Activated T-helper 1 cell treated with anti-CD3 and anti-CD28 coated beads, Interleukin-2, amount 50 U/mL, for 16 hours (primary cell): ENCODE results near the gene SYNGR1.
"Not testable (repeated sequence)": the region's sequence is repeated elsewhere in the genome, so short reads cannot be mapped to it uniquely, and the experiment has no call there.

Source experiments
- DNase-seq, 2 donors: peaks; one replicate each; pipeline ENCODE4 v3.0.0-alpha.2; 2020; ENCODE audit warnings: low read depth in 1 of 2, low spot score in 1 of 2

Gene SYNGR1

DNA sequence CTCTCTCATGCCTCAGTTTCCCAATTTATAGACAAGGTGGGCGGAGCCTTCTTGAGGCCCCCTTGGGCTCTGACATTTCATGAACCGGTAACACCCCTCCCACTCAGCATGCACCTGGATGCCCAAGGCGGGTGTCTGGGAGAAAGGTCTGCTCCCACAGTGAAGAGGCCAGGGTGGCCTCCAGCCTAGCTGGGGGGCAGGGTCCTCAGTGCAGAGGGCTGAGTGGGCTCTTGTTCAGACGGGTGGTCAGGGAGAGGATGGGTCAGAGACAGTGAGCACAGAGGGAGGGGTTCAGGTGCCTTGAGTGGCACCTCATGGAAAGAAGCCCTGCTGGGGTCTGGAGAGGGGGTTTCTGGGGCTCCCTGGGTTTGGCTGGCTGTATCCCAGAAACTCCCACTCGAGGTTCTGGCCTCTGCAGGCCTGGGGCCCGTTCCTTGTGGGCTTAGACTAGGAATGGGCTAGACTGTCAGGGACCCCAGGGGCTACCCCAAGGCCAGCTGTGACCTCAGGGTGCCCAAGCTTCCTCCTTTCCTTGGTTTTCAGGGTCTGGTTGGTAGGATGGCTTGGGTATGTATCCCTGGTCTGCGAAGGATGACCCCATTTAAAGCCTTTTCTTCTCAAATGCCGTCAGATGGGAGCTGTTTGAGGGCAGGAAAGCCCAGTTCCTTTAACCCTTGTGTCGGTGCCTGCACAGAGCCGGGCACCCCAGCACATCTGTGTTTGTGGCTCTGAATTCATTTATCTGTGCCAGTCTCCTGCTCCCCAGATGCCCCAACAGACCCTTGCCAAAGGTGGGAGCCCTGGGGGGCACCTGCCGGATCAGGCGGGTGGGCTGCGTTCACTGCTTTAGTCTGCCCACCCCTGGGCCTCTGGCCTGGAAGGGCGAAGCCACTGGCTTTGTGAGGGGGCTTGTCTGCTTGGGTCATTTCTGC is 1.2 kb downstream of the SYNGR1 start:
- DNase-seq: no peak

DNA sequence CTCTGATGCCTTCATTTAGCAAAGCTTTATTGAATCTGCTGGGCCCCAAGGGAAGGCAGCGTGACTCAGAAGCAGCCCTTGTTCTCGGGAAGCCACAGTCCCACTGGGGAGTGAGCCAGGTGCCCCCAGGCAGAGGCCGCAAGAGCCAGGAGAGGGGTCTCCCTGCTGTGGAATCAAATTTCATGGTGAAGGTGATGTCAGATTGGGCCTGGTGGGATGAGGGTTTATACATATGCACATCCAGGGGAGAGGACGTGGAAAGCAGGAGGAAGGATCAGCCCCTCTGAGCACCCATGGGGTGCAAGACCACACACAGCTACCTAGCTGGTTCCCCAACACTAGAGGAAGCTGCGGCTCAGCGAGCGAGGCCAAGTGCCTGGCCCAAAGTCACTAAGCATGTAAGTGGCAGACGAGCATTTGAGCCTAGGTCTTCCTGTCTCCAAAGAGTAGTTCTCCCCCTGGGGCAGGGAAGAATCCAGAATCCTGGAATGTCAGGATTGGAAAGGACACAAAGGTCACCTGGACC is 2.0 kb downstream of the SYNGR1 start:
- no peak for DNase-seq

DNA sequence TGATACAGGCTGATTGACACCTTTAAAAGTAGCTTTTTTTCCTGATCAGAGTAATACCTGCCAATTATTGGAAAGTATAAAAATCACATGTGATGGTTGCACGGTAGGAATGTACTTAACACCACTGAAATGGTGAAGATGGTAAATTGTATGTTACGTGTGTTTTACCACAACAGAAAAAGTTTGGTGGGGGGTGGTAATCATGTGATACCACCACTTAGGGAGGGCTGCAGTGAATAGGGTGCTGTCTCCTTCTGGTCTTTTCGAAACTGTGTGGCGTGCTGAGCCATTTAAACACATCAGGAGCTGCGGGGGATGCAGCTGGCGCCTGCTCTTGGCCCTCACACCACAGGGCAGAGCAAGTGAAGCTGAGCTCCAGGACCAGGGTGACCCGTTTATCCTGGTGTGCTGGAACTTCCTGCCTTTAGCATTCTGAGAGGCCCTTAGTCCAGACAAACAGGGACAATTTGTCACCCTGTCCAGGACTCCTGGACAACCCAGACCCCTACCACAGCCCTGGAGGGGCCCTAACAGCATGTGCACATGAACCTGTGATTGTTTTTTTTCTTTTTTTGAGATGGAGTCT is 2.6 kb downstream of the SYNGR1 start:
- no peak for DNase-seq

DNA sequence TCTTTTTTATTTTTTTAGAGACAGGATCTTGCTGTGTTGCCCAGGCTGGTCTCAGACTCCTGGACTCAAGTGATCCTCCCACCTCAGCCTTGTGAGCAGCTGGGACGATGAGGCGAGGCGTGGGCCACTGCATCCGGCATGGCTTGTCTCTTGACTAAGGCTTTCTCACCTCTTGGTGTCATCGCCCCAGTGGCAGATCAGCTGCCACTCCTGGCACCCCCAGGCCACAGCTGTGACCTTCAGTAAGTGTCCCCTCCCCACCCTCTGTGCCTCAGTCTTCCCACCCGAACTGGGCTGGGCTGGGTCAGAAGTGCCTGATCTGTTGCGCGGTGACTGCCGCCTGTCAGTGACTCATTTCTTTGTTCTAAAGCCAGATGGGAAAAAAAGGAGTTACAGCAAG is 3.6 kb downstream of the SYNGR1 start:
- DNase-seq: no peak

DNA sequence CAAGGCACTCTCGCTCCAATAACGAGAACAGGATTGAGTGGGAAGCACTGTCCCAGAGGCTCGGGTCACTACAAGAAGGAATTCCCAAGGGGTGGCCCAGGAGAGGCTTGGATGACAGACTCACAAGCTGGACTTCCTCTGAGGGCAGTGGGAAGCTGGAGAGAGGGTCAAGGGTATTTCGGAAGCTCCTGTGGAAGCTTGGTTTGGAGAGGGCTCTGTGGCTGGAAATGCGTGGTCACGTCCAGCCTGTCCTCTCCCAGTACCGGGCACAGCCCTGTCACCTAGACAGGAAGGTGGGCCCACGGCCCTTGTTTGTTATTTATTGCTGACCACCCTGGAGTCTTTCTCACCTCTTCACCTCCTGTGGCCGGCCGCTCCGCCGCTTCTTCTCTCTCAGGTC is 5.3 kb downstream of the SYNGR1 start:
- no peak for DNase-seq

DNA sequence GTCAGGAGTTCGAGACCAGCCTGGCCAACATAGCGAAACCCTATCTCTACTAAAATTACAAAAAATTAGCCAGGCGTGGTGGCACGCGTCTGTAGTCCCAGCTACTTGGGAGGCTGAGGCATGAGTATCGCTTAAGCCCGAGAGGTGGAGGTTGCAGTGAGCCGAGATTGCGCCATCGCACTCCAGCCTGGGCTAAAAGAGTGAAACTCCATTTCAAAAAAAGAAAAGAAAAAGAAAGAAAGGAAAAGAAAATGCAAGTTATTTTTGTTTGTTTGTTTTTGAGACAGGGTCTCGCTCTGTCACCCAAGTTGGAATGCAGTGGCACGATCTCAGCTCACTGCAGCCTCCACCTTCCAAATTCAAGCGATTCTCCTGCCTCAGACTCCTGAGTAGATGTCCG is 6.0 kb downstream of the SYNGR1 start:
- not testable (repeated sequence) for DNase-seq

DNA sequence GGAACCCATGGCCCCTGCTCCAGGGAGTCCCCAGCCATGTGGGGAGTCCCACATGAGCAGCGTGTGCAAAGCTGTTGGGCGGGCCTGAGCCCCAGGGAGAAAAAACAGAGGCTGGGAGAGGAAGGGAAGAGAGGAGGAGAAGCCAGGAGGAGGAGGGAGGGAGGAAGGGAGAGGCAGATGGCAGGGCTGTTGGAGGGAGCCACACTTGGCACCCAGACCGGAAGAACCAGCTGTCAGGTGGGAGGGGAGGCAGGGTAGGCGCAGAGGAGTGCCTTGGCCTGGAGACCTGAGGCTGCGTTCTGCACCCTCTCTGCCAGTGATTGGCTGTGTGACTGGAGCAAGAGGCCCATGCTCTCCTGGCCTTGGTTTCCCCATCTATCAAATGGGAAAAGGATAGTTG is 6.7 kb downstream of the SYNGR1 start:
- no peak for DNase-seq

DNA sequence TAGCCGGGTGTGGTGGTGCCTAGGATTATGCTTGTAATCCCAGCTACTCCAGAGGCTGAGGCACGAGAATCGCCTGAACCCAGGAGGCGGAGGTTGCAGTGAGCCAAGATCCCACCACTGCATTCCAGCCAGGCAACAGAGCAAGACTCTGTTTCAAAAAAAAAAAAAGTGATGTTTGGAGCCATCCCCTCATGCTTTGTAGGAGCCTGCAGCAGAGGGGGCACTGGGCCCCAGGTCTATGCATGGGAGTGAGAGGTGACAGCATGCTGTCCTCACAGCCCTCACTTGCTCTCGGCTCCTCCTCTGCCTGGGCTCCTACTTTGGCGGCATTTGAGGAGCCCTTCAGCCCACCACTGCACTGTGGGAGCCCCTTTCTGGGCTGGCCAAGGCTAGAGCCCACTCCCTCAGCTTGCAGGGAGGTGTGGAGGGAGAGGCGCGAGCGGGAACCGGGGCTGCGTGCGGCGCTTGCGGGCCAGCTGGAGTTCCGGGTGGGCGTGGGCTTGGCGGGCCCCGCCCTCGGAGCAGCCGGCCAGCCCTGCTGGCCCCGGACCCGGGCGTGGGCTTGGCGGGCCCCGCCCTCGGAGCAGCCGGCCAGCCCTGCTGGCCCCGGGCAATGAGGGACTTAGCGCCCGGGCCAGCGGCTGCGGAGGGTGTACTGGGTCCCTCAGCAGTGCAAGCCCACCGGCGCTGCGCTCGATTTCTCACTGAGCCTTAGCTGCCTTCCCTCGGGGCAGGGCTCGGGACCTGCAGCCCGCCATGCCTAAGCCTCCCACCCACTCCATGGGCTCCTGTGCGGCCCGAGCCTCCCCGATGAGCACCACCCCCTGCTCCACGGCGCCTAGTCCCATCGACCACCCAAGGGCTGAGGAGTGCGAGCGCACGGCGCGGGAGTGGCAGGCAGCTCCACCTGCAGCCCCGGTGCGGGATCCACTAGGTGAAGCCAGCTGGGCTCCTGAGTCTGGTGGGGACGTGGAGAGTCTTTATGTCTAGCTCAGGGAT is 7.6 kb downstream of the SYNGR1 start:
- not testable (repeated sequence) for DNase-seq

DNA sequence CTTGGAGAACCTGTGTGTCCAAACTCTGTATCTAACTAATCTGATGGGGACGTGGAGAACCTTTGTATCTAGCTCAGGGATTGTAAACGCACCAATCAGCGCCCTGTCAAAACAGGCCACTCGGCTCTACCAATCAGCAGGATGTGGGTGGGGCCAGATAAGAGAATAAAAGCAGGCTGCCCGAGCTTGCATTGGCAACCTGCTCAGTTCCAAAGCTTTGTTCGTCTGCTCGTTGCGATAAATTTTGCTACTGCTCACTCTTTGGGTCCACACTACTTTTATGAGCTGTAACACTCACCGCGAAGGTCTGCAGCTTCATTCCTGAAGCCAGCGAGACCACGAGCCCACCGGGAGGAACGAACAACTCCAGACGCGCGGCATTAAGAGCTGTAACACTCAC is 8.4 kb downstream of the SYNGR1 start:
- DNase-seq: not testable (repeated sequence)

DNA sequence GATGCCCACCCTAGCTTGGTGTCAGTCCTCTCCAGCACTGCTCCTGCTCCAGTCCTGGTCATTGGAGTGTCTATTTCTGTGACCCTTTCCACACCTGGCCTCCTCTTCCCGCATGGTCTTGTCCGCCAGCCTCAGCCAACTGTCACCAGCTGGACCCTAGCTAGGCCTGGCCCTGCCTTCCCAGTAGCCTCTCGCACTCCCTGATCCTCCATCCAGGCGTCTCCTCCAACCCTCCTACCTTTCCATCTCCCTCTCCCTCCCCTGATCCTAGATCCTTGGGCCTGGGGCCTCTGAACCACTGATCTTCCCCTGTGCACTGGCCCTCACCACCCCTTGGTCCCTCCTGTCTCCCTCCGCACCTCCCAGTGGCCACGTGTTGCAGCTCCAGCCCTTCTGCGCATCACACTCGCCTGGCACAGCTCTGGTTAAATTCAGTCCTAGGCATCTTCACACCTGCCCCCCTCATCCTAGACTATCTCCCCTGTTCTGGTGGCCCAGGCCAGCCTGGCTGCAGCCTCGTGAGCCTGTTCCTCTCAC is 9.9 kb downstream of the SYNGR1 start:
- no peak for DNase-seq

DNA sequence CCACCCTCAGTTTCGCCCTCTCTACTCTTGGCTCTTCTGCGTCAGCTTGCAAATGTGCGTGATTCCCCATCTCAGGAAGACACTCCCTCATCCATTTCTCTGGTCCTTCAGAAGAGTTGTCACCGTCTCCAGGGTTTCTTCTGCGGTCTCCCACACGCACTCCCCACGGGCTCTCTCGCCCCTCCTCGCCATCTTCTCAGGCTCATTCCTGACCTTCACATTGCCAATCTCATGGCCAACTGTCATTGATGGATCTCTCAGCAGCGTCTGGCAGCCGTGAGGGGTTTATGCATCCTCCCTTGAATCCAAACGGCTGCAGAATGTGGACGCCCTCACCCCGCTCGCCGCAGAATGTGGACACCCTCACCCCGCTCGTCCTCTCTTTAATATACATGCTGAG is 10.5 kb downstream of the SYNGR1 start:
- no peak for DNase-seq

DNA sequence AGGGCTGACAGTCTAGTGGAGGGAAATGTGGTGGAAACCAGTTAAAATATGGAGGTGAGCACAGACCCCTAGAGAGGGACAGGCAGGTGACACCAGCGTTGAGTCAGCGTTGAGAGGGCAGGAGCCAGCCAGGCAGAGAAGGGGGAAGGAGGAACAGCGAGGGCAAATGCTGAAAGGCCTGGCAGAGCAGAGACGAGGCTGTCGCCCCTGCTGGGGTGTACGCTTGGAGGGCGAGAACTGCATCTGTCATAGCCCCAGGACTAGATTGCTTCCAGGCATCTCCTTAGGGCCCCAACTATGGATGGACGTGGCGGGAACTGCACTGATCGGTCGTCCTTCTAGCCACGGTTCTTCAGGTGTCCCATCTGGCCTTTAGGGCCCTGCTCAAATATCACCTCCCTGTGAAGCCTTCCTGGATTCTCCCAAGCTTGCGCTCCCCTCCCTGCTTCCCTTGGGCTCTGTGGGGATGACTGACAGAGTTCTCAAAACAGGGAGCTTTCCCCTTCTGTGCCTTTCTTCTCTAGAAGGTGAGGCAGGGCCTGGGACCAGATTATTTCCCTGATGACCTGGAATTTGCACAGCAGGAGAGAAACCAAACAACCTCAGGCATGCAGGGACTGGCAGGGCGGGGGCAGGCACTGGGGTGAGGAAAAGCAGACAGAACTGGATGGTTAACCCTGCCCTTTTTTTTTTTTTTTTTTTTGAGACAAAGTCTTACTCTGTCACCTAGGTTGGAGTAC is 11.1 kb downstream of the SYNGR1 start:
- DNase-seq: no peak

DNA sequence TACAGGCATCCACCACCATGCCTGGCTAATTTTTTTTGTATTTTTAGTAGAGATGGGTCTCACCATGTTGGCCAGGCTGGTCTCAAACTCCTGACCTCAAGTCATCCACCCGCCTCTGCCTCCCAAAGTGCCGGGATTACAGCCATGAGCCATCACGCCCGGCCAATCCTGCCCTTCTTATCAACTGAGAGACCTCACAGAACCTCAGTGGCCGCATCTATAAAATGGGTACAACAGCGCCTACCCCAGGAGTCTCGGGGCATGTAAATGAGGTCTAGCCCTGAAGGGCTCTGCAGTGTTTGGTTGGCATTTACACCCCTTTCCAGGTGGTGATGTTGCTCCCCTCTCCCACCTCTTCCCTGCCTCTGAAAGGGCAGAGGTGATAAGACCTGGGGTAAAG is 11.7 kb downstream of the SYNGR1 start:
- DNase-seq: no peak

DNA sequence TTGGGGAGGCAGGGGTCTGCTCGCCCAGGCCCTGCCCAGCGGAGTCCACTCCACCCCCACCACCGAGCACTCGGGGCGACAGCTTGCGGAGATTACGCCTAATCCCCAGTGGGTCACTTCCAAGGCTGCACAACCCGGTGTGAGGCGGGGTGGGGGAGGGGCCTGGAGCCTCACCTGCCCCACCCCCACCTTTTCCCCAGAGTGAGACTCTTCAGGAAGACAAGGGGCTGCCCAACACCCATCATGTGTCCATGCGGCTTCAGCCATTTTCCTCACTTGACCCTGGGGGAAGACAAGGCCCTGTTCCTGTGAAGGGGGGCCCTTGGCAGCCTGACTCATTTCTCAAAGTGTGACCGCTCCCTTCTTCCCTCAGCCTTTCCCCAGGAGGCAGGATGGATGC is 12.5 kb downstream of the SYNGR1 start:
- DNase-seq: no peak

DNA sequence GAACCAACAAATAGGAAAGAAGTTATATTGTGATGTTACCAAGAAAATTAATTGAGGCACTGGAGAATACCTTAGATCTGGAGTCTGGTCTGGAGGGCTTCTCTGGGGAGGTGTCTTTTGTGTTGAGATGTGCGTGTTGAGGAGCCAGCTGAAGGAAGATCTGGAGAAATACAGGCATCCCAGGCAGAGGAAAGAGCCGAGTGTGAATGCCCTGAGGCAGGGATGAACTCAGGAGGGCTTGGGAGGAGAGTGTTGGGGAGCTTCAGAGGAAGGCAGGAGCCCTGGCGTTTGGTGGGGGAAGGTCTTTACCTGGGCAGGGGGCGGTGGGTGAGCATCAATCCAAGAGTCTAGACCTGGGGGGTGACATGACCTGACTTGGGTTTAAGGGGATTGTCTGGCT is 13.1 kb downstream of the SYNGR1 start:
- DNase-seq: no peak

DNA sequence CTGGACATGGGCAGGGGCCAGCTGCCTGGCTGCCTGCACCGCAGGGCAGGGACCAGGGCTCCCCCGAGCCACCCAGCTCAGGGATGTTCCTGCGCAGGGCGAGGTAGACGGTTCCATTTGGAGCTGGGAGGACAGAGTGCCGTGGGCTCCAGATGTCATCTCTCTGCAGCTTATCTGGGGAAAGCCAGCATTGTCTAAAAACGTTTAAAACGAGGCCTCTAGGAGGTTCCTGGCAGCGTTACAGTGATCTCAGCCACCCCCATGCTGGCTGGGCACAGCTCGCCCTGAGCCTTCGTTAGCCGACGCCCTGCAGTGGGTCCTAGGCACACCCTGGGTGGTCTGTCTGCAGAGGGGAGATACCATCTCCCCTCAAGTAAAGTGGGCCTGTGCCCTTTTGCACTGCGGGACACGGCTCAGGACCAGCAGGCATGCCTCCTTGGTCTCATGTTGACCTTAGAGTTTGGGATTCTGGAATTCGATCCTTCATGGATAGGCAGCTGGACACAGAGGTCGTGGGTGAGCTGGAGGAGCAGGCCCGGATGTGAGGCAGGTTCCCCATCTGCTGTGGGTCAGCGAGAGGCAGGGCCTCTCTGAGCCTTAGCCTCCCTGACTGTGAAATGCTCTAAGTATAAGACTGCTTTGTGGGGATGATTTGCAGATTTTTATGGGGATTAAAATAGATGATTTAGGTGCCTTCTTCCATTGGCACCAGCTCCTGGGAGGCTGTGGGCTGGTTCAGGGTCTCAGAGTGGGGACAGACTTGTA is 14.1 kb downstream of the SYNGR1 start:
- no peak for DNase-seq

DNA sequence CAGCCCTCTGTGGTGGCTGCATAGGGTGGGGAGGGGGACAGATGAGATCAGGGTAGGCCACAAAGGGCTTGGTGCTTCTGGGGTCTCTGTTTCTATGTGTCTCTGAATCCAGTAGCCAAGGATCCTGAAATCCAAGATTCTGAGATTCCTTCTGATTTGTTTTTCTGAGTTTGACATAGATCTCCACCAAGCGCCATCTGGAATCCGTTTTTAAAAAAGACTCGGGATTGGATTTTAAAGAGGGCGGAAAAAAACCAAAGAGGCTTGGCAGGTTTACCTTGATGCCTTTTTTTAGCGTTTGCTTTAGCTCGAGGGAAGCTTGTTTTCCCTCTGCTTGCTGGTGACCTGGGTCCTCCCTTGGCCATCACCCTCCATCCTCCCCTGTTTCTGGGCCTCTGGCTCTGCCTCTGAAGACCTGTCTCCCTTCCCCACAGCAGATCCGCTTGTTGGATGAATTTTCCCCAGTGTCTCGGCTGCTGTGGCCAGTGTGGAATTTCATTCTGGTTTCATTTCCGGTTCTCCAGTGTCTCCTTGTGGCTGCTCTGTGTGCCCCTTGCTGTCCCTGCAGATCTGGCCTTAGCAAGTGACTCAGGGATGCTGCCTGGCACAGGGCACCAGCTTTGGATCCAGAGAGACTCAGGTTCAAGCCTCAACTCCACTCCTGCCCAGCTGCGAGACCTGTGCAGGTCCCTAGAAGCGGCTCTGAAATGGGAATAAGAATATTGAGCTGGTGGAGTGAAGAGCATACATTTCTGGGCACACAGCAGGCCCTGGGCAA is 15.1 kb downstream of the SYNGR1 start:
- DNase-seq: no peak

DNA sequence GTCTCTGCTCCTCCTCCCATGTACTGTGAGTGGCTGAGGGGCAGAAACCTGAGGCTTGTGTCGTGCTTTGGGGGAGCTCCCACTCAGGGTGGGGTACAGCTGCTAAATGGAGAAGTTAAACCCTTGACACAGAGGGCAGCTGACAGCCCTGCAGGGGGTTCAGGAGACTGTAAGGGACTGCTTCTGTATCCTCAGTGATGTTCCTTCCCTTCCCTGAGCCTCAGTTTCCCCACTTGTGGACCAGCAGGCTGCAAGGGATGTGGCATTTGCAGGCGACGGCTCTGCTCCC is 15.6 kb downstream of the SYNGR1 start:
- DNase-seq: no peak

DNA sequence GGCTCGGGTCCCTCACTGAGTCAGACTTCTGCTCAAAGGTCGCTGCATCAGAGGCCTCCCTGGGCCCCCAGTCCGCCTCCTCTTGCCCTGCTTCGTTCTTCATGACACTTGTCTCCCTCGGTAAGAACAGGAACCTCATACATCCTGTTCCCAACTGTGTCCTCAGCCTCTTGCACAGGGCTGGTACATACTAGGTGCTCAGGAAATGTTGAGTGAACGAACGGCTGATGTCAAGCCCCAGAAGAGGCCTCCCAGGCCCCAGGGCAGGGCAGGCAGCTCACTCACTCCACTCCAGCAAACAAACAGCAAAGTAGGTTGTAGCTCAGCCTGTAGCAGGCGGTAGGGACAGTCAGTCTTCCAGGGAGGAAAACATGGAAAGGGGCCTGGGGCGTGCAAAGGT is 17.2 kb downstream of the SYNGR1 start:
- no peak for DNase-seq
